ENCODE measurements around the gene PGAP3.

PGAP3 gene

GRCh38 chr17:39621523-39622379 lies 66.1 kb downstream of the PGAP3 start:
- peak; percentile 41 for DNase-seq (ENCODE audit: low read depth)

Data from HS-27A (cell line).